Stimulated activated CD4-positive, alpha-beta T cell treated with anti-CD3 and anti-CD28 coated beads, TNF-alpha, amount 100 ng/mL, for 4 hours (primary cell): Measurements from ENCODE around the gene GGTA1.
"Not testable (repeated sequence)": the region's sequence is repeated elsewhere in the genome, so short reads cannot be mapped to it uniquely, and the experiment has no call there.

Experiments
- DNase-seq, 3 experiments: peaks; one replicate each; pipeline ENCODE4 v3.0.0-alpha.2; 2020; ENCODE audit warnings: low read depth in 3 of 3

The GGTA1 gene

DNA sequence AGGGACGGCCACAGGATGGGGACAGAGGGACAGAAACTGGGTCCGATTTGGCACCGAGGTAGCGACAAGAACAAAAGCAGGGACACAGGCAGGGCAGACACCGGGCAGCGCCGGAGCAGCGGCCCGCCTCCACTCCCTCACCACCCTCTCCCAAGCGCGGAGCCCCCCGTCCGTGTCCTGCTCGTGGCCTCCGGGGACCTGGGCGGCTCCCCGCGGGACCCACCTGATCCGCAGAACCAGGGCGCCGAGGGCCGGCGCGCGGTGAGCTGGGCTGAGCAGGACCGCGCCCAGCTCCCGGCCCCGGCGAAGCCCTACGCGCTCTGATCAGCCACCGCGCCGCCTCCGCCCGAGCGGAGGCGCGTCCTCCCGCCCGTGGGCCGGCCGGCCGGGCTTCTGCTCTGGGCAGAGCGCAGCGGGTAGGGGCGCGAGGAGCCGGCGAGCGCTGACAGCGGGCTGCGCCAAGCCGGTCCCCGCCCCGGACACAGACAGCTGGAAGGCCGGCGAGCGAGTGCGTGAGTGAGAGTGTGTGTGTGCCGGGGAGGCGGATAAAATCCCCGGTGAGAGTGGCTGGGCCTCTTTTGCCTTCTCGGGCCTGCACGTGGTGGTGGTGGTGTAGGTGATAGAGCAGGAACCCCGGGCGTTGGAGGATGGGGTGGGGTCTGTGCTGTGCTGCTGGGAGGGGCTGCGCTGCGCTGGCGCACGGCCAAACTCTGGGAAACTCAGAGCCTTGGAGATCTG lies at the start of gene GGTA1:
Gene GGTA1 (minus strand): TSS at position 418 of the 738 bp plus-strand sequence. CDS start 31,922 bp downstream, outside the sequence.
- DNase-seq = no peak

DNA sequence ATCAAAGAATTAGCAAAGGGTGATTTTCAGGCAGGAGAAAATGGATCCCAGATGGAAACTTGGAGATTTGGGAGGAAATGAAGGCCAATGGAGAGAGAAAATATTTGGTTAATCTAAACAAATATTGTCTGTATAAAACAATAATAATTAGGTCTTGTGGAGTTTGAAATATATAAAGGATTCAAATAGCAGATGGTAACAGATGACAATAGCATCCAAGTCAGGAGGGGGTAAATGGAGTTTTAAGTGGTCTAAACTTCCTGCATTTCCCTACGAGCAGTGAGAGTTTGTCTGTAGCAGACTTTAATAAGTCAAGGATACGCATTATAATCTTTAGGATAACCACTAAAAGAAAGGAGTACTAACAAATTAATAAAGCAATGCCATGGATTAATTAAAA lies 49.0 kb upstream of the GGTA1 start:
- DNase-seq = no peak

DNA sequence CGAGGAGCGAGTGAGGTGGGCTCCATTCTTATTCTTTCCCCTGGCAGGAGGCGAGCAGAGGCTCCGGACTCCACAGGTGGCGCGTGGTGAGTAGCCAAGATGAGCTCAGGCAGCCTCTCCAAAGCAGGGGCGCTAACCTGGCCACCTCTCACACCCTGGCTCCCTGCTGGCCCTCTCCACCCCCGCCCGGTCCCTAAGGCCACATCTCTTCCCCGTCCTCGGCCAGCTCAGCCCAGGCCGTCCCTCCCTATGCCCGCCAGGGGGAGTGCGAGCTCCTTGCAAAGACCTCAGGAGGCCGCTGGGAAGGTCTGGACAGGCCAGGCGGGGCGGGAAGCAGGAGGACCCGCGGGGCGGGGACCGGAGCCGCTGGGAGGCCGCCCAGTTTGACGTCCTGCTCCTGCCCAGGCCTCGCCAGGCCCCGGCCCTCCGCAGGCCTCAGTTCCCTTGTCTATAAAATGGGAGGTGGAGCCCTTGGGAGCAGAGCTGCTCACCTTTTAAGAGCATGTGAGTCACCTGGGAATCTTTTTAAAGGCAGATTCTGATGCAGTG lies 46.3 kb upstream of the GGTA1 start:
- peak; percentile 13 to 40 (median 38) for DNase-seq

- no peak for DNase-seq
Observed at GRCh38 chr9:121545150-121545874, 45.7 kb upstream of the GGTA1 start.

GRCh38 chr9:121542025-121542424 lies 42.4 kb upstream of the GGTA1 start:
- DNase-seq = no peak

GRCh38 chr9:121541256-121541655 lies 41.6 kb upstream of the GGTA1 start:
- DNase-seq = no peak

DNA sequence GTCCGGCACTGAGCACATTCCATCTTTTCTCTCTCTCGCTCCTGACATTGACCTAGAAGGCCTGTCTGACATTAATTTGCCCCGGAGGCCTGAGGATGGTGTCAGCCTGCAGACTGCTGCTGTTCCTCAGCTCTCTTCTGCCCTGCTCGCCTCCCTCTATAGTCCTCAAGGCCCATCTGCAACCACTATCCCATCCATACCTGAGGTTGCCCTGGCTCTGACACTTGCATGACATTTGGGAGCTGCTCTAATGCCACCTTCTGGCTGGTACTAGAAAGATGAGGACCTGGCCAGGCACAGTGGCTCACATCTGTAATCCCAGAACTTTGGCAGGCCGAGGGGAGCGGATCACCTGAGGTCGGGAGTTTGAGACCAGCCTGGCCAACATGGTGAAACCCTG lies 38.6 kb upstream of the GGTA1 start:
- no peak for DNase-seq

- DNase-seq = no peak
Observed at GRCh38 chr9:121537283-121537682, 37.6 kb upstream of the GGTA1 start.

DNA sequence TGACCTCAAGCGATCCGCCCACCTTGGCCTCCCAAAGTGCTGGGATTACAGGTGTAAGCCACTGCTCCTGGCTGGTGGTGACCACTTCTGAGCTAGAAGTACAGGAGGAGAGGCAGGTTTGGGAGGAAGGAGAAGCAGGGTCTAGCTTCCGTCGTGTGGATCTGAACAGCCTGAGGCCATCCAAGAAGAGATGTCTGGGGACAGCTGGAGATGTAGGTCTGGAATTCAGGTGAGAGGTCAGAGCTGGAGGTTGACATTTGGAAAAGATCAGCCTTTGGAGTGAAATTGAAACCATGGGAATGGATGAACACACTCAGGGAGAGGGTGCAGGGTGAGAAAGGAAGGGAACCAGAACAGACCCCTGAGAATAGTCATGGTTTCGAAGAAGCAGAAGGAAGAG lies 33.2 kb upstream of the GGTA1 start:
- DNase-seq = no peak

- DNase-seq = no peak
Observed at GRCh38 chr9:121529237-121529987, 29.8 kb upstream of the GGTA1 start.

DNA sequence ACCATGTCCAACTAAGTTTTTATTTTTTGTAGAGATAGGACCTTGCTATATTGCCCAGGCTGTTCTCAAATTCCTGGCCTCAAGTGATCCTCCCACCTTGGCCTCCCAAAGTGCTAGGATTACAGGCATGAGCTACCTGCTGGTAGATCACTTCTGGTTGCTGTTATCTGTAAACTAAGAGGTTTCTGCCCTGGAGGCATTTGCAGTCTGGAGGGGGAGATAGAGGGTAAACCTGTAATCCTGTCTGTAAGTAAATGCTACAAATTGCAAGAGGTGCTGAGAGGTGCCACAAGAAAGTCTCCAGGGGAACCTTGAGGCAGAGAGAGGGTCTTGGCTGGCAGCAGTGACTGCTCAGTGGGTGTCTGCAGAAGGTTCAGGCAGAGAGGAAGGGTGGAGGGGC lies 29.0 kb upstream of the GGTA1 start:
- no peak for DNase-seq

GRCh38 chr9:121527371-121527770 lies 27.7 kb upstream of the GGTA1 start:
- DNase-seq = no peak

GRCh38 chr9:121519688-121520087 lies 20.0 kb upstream of the GGTA1 start:
- DNase-seq = not testable (repeated sequence)

DNA sequence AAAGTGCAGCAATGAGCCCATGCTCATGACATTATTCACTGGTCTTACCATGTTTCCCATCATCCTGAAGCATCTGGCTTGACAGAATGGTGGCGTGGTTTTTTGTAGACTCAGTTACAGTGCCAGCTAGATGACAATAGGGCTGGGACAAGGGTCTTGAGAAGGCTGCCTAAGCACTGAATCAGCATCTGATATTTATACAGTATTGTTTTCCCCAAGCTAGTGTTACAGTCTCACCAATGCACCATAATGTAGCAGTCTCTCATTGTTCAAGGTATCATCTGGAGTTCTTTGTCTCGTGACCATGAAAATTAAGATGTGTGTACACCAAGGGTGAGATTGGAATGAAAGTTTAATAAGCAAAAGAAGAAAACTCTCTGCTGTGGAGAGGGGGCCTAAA lies 19.0 kb upstream of the GGTA1 start:
- no peak for DNase-seq

DNA sequence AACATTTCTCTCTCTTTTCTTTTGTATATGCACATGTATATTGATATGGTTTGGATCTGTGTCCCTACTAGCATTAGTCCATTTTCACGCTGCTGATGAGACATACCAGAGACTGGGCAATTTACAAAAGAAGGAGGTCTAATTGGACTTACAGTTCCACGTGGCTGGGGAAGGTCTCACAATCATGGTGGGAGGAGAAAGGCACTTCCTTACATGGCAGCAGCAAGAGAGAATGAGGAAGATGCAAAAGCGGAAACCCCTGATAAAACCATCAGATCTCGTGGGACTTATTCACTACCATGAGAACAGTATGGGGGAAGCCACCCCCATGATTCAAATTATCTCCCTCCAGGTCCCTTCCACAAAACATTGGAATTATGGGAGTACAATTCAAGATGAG lies 13.5 kb upstream of the GGTA1 start:
- not testable (repeated sequence) for DNase-seq

DNA sequence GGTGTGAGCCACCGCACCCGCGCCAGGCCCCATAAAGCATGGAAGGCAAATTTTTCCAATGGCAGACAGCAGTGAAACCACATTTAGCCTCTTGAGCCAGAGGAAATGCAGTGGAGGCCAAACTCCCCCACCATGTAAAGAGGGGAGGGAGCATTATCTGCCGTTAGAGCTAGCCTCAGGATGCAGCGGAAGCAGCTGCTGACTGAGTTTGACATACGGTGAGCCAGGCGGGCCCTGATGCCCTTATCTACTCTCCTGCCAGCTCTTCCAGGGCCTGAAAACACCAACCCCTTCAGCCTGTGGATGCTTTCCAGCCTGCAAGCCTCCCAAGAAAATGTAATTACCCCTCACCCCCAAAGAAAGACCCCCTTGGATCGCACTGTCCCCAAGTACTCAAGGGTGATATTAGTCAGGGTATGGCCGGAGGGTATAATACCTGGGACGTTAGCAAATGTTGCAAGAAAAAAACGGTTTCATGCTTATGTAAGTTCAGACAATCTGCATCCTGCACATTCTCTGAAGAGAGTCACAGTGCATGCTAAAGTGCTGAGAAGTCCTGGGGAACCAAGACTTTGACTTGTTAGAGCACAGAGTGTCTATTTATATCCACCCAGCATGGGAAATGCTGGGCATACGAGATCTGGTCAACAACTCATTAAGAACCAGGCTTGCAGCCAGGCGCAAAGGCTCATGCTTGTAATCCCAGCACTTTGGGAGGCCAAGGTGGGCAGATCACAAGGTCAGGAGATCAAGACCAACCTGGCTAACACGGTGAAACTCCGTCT lies 11.3 kb upstream of the GGTA1 start:
- no peak for DNase-seq

- DNase-seq = no peak
Observed at GRCh38 chr9:121509180-121509579, 9.5 kb upstream of the GGTA1 start.

GRCh38 chr9:121508415-121508814 lies 8.8 kb upstream of the GGTA1 start:
- no peak for DNase-seq

DNA sequence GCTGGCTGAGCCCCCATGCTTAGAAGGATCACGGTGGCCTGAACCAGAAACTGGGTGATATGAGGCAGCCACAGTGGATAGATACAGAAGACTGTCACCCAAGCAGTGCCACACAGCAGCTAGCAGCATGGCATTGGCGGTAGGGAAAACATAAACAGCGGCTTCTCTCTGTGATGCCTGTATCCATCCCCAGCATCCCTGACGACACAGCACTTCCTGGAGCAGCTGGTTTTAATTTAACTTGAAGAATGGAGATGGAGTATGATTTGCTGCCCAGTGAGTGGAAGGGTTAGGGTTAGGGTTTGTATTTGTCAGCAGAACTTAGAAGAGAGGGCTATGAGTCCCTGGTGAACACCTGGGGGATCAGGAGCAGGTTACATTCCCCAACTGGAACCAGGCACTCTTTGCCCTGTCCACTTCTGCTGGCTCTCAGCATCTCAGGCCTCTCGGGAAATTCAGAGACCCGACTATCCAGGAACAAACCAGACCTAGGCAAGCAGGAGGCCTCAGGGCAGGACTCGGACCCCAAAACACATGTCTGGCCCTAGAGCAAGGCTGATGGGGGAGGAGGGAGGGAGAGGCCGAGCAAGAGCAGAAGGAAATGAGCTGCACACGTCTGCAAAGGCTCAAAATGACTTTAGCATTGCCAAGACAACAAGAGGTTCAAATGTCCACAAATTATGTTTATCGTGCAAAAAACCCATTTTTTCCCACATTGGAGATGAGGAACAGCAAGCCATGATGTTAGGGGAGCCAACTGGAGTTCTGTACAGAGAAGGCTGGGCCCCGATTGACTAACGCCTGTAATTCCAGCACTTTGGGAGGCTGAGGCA lies 6.5 kb upstream of the GGTA1 start:
- DNase-seq = no peak

DNA sequence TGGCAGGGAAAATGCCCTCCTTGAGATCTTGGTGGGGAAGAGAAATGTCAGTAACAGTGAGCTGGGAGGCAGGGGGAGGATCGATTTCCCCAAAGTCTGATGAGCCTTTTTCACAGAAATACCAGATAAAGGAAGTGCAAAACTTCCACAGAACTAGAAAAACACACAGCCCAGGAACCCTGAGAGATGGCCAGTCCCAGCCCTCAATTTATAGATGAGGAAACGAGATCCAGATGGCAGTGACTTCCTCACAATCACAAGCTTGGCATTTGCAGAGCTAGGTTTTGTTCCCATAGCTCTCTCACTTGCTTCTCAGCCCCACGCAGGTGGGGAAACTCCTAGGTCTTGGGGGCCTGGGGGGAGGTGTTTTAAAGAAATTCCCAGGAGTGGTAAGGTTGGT lies 3.8 kb upstream of the GGTA1 start:
- DNase-seq = no peak

DNA sequence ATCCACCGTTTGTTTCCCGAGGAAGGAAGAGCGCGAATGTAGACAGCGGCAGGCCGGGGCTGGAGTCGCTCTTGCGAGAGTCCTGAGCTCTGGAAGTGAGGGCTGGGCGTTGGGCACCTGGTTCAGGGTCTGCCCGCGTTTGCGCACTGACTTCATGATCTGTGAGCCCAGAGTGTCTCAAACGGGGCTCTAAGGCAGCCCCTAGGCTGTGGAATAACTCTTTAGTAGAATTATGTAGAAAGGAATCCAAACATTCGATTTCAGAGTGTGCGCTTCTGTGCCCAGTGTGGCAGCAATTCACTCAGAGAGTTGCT lies 478 bp upstream of the GGTA1 start:
- no peak for DNase-seq
